Colonic mucosa (tissue), 4 donors: ENCODE data around the gene FBXW4. TPM values are rescaled to one million over a fixed set of nuclear protein-coding genes. Genes with fewer than 3 reads are reported as not detected.

Source experiments
- DNase-seq: peaks from one replicate; pipeline ENCODE4 v3.0.0-alpha.2; 2020
- H3K27ac ChIP-seq: fragments of 200-600 bp; one replicate; pipeline ENCODE4 v1.8.0; 2021
- H3K27me3 ChIP-seq: fragments of 200-600 bp; one replicate; pipeline ENCODE4 v1.8.0; 2021
- H3K36me3 ChIP-seq: fragments of 200-600 bp; one replicate; pipeline ENCODE4 v1.8.0; 2021
- H3K4me1 ChIP-seq: fragments of 200-600 bp; one replicate; pipeline ENCODE4 v1.8.0; 2021; ENCODE audit warnings: mild to moderate bottlenecking
- H3K4me3 ChIP-seq: fragments of 200-600 bp; one replicate; pipeline ENCODE4 v1.8.0; 2021
- H3K9ac ChIP-seq, 2 donors: one replicate each; pipeline ENCODE4 v1.7.0; 2013; ENCODE audit warnings: control low read depth in 2 of 2, low read depth in 2 of 2, low read length in 2 of 2
- H3K9me3 ChIP-seq: fragments of 200-600 bp; one replicate; pipeline ENCODE4 v1.8.0; 2021
- intact Hi-C: fragments of 100-400 bp; cut with DNase I; formaldehyde crosslinking; loops from one replicate; pipeline ENCODE4 v1.14.1; 2022
- total RNA-seq, 2 donors: library from RNA; stranded (reverse); fragmentation: NEBNext Ultra II Directional in 1 of 2; extraction: Animal tissue kit (Norgen Biotek cat#: 25700) in 1 of 2; gene quantifications; one replicate each; pipeline ENCODE4 v1.2.1, GENCODE V29; 2021
- TF ChIP-seq, protein P1 (sequence below): fragments of 200-600 bp; IDR thresholded peaks from one replicate; pipeline ENCODE4 v1.8.0; 2022; ENCODE audit warnings: antibody characterized with exemption, mild to moderate bottlenecking
- donor health status: healthy.
- donor health status: DM: no; HTN: no; CAD: no.
- donor health status: DM: no; HTN: no; CAD: no.

Gene FBXW4
- total RNA-seq, 2 donors from 2014 or later: 42.5 to 60.7 TPM

DNA sequence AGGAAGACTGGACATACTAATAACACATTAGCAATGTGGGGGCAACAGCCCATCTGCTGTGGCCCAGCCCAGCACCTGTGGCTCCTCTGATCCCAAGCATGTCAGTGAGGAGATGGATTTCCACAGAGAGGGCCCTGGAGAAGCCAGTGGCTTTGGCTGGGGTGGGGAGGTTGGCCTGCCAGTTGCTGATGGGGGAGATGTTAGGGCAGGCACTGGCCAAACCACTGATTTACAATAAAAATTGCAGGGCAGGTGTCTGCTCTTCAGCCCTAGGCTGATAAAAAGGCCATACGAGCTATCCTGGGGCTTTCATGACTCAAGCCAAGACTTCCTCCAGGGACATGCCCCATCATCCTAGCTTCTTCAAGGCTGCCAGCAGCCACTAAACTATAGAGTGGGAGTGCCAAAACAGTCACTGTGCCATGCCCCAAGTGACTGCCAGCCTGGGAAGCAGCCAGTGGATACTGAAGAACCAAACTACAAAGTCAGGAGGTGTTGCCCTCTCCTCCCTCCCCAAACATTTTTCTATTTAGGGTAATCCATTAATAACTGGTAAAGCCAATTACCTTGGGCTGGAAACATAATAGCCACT is 69.1 kb downstream of the FBXW4 start:
- H3K36me3 ChIP-seq: no peaks in the 10 kb centered on the region
- H3K4me3 ChIP-seq: no peak overlapping the region
- DNase-seq: no peak
- intact Hi-C loops: no loop called here
- H3K4me1 ChIP-seq: no peaks in the 10 kb centered on the region
- no peak overlapping the region for H3K9ac ChIP-seq
- TF ChIP-seq, protein P1, sequence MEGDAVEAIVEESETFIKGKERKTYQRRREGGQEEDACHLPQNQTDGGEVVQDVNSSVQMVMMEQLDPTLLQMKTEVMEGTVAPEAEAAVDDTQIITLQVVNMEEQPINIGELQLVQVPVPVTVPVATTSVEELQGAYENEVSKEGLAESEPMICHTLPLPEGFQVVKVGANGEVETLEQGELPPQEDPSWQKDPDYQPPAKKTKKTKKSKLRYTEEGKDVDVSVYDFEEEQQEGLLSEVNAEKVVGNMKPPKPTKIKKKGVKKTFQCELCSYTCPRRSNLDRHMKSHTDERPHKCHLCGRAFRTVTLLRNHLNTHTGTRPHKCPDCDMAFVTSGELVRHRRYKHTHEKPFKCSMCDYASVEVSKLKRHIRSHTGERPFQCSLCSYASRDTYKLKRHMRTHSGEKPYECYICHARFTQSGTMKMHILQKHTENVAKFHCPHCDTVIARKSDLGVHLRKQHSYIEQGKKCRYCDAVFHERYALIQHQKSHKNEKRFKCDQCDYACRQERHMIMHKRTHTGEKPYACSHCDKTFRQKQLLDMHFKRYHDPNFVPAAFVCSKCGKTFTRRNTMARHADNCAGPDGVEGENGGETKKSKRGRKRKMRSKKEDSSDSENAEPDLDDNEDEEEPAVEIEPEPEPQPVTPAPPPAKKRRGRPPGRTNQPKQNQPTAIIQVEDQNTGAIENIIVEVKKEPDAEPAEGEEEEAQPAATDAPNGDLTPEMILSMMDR: no peak
- no peaks in the 10 kb centered on the region for H3K27me3 ChIP-seq
- H3K27ac ChIP-seq: no peak overlapping the region
- H3K9me3 ChIP-seq: no peaks in the 10 kb centered on the region

DNA sequence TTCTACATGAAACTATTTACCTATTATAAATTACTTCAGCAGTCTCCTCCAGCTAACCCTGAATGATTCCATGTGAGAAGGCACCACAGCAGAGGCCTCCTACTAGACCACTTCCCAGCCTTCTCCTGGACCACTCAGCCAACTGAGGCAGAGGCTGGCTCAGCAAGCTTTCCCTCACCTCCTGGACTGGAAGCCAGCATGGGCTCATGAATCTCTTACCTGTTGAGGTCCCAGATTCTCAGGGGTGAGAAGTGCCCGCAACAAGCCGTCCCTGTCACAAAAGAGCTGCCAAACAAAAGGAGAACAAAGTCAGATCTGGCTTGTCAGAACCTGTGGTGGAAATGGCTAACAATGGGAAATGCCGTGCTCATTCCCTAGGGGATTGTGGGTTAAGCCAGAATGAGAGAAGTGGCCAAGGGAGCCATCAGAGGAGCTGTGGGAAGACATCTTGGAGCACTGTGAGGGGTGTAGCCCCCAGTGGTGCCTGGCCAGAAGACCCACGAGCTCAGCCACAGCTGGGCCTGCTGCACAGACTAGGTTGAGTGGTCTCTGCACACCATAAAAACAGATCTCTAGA is 70.4 kb downstream of the FBXW4 start:
- H3K36me3 ChIP-seq: no peaks in the 10 kb centered on the region

DNA sequence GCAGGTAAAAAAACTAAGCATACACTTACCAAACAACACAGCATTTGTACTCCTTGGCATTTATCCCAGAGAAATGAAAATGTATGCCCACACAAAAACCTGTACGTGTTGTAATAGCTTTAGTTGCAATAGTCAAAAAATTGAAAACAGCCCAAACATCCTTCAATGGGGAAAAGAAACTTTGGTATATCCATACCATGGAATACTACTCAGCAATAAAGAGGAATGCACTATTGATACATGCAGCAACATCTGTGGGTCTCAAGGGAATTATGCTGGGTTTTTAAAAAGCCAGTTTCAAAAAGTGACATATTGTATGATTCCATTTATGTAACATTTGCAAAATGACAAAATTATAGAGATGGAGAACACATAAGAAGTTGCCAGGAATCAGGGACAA is 71.4 kb downstream of the FBXW4 start:
- H3K36me3 ChIP-seq: no peaks in the 10 kb centered on the region

More for the DNA sequence above, 70.4 kb downstream of the FBXW4 start:
- H3K27ac ChIP-seq: no peak overlapping the region
- no peaks in the 10 kb centered on the region for H3K9me3 ChIP-seq
- no peaks in the 10 kb centered on the region for H3K27me3 ChIP-seq
- H3K9ac ChIP-seq: no peak overlapping the region
- no peak overlapping the region for H3K4me3 ChIP-seq
- intact Hi-C loops: no loop called here
- TF ChIP-seq, protein P1: no peak
- DNase-seq: no peak
- no peaks in the 10 kb centered on the region for H3K4me1 ChIP-seq

DNA sequence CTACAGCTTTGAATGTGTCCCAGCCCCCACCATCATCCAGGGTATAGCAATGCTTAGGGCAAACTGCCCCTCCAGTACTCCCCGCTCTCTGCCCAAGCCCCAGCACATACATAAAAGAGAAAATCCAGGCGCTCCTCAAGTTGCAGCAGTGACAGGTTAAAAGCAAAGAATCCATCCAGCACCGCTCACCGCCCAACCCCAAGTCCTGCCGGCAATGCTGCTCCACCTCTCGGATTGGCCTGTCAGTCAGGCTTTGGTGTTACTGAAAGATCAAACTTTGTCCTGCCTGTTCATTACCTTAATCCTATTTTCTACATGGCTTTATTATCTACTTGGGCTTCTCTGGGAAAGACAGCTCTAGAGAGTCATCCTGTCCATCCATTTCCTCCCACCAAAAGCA is 75.0 kb downstream of the FBXW4 start:
- Histone ChIP-seq H3K27ac (no peak overlapping the region), H3K9me3 (no peaks in the 10 kb centered on the region), H3K4me3 (no peak overlapping the region), H3K4me1 (no peaks in the 10 kb centered on the region), H3K9ac (no peak overlapping the region), H3K27me3 (no peaks in the 10 kb centered on the region), H3K36me3 (no peaks in the 10 kb centered on the region)
- no peak for DNase-seq
- TF ChIP-seq, protein P1: no peak
- intact Hi-C loops: no loop called here

More for the DNA sequence above, 71.4 kb downstream of the FBXW4 start:
- no peaks in the 10 kb centered on the region for H3K9me3 ChIP-seq
- intact Hi-C loops: no loop called here
- DNase-seq: no peak
- H3K9ac ChIP-seq: no peak overlapping the region
- TF ChIP-seq, protein P1: no peak
- no peak overlapping the region for H3K27ac ChIP-seq
- H3K4me3 ChIP-seq: no peak overlapping the region
- H3K4me1 ChIP-seq: no peaks in the 10 kb centered on the region
- no peaks in the 10 kb centered on the region for H3K27me3 ChIP-seq

DNA sequence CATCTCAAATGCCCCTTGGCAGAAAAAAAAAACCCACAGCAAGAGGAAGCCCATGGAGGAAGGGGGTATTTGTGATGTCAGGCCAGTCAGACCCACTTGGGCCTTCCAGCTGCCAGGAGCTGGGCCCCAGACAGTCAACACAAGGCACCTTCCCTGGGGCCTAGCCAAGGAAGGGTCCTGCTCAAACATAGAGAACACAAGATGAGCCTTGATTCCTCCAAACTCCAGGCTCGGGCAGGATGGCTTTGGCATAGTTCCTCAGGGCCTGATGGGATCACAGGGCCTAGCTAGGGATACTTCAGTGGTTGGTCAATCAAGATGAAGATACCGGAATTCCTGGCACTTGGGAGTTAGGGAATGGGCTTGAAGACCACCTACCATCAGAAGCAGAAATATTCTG is 76.1 kb downstream of the FBXW4 start:
- Histone ChIP-seq H3K27ac (no peak overlapping the region), H3K36me3 (no peaks in the 10 kb centered on the region), H3K27me3 (no peaks in the 10 kb centered on the region), H3K4me1 (no peaks in the 10 kb centered on the region), H3K9me3 (no peaks in the 10 kb centered on the region), H3K4me3 (no peak overlapping the region), H3K9ac (no peak overlapping the region)
- no peak for DNase-seq
- TF ChIP-seq, protein P1: no peak
- intact Hi-C loops: no loop called here
